T-helper 2 cell treated with Interferon-gamma antibody and Interleukin-4, amounts not matched to agents 100 ng/mL and 5 ng/mL, for 36 hours (primary cell): ENCODE measurements around the gene RASSF1. TPM values are rescaled to one million over a fixed set of nuclear protein-coding genes. Genes with fewer than 3 reads are reported as not detected.
"Not testable (repeated sequence)": the region's sequence is repeated elsewhere in the genome, so short reads cannot be mapped to it uniquely, and the experiment has no call there.

ENCODE experiments used
- intact Hi-C: fragments of 100-400 bp; cut with micrococcal nuclease; formaldehyde crosslinking; loops from one replicate; pipeline ENCODE4 v1.15.1; 2023
- total RNA-seq: library from RNA; stranded (reverse); gene quantifications from 2 replicates; pipeline ENCODE4 v1.2.3, GENCODE V29; 2022

The RASSF1 gene
- total RNA-seq, 1 donor from 2014 or later = 127 TPM

- intact Hi-C loops = loop anchor here (1.0 kb wide), 4 partner anchors 29 to 822 kb away; partner anchors contain the start of genes CYB561D2, DAG1 and NPRL2
Measured at GRCh38 chr3:50292159-50293078, 48.2 kb downstream of the RASSF1 start, which contains the start of gene IFRD2. IFRD2 (minus strand) TSS chr3:50292429; CDS start chr3:50292274, 155 bp downstream.

GRCh38 chr3:50290161-50290641, 50.4 kb downstream of the RASSF1 start:
- intact Hi-C loops = no loop called here

- intact Hi-C loops = no loop called here
Measured at GRCh38 chr3:50289130-50289529, 51.5 kb downstream of the RASSF1 start.

- intact Hi-C loops = no loop called here
Measured at GRCh38 chr3:50288387-50289007, 52.1 kb downstream of the RASSF1 start.

GRCh38 chr3:50287262-50287661, 53.4 kb downstream of the RASSF1 start:
- intact Hi-C loops = no loop called here

- intact Hi-C loops = no loop called here
Measured at GRCh38 chr3:50286322-50287227, 54.1 kb downstream of the RASSF1 start.

- intact Hi-C loops = not testable (repeated sequence)
Measured at GRCh38 chr3:50284121-50284520, 56.5 kb downstream of the RASSF1 start.

Other genes with a start within 250 kb of the RASSF1 start
- gene SEMA3F, start 185.5 kb downstream of the RASSF1 start, total RNA-seq = 0.05 and 0.11 TPM in 2 replicates
- not detected in 2 replicates for gene GNAT1, start 149.2 kb downstream of the RASSF1 start, total RNA-seq
- gene SLC38A3, start 135.6 kb downstream of the RASSF1 start, total RNA-seq = not detected in 2 replicates
- gene GNAI2, start 104.6 kb downstream of the RASSF1 start, total RNA-seq = 420 and 429 TPM in 2 replicates
- 0.30 and 0.57 TPM in 2 replicates for gene SEMA3B, start 71.7 kb downstream of the RASSF1 start, total RNA-seq
- gene LSMEM2, start 61.7 kb downstream of the RASSF1 start, total RNA-seq = not detected in 2 replicates
- gene IFRD2, start 48.4 kb downstream of the RASSF1 start, total RNA-seq = 99.8 and 103 TPM in 2 replicates
- gene HYAL3, start 41.4 kb downstream of the RASSF1 start, total RNA-seq = 13.6 and 15.2 TPM in 2 replicates
- gene NAA80, start 41.4 kb downstream of the RASSF1 start, total RNA-seq = 27.4 and 29.0 TPM in 2 replicates
- 0.07 TPM in 1 of 2 replicates, not detected in the other for gene HYAL1, start 37.3 kb downstream of the RASSF1 start, total RNA-seq
- gene HYAL2, start 18.1 kb downstream of the RASSF1 start, total RNA-seq = 9.0 and 9.1 TPM in 2 replicates
- gene TUSC2, start 12.6 kb downstream of the RASSF1 start, total RNA-seq = 21.0 and 22.1 TPM in 2 replicates
- gene ZMYND10, start 4.9 kb upstream of the RASSF1 start, total RNA-seq = 3.6 and 4.6 TPM in 2 replicates
- 44.4 and 49.6 TPM in 2 replicates for gene NPRL2, start 9.9 kb upstream of the RASSF1 start, total RNA-seq
- gene CYB561D2, start 10.0 kb upstream of the RASSF1 start, total RNA-seq = 42.7 and 46.3 TPM in 2 replicates
- gene TMEM115, start 18.7 kb upstream of the RASSF1 start, total RNA-seq = 17.8 and 18.4 TPM in 2 replicates
- 0.41 and 0.68 TPM in 2 replicates for gene CACNA2D2, start 162.8 kb upstream of the RASSF1 start, total RNA-seq
- 44.3 and 45.1 TPM in 2 replicates for gene C3orf18, start 226.9 kb upstream of the RASSF1 start, total RNA-seq
- 58.1 and 63.0 TPM in 2 replicates for gene HEMK1, start 228.7 kb upstream of the RASSF1 start, total RNA-seq